ENCODE results near the gene IQGAP3.

IQGAP3 gene

DNA sequence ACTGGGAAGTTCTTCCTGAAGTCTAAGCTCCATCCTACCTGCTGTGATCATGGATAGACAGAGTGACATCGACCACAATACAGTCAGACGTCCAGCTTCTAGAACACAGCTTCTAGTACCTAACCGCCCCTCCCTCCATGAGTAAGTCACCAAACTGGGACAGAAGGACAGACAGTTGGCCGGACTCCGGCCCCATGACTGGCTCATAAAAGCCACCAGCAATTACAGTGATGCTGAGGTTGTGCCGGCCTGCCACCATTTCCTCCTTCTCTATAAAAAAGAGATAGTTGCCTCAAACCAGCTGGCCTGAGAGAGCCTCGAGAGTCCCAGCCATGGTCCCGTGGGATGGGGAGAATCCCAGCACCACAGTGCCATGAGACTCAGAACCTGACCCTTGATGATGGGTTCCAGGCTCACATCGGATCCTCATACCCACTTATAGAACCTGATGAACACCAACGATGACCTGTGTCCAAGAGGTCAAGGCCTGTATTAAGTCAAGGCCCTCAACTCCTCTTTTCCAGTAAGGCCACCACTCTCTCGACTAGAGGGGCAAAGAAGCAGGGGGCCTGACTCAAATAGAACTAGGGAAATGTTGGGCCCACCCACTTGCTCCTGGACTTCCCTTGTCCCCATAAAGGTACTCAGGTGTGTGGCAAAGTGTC lies 75.2 kb downstream of the IQGAP3 start:
- peak overlapping the region; percentile 70 for H3K27ac ChIP-seq
- TF ChIP-seq, protein P1, sequence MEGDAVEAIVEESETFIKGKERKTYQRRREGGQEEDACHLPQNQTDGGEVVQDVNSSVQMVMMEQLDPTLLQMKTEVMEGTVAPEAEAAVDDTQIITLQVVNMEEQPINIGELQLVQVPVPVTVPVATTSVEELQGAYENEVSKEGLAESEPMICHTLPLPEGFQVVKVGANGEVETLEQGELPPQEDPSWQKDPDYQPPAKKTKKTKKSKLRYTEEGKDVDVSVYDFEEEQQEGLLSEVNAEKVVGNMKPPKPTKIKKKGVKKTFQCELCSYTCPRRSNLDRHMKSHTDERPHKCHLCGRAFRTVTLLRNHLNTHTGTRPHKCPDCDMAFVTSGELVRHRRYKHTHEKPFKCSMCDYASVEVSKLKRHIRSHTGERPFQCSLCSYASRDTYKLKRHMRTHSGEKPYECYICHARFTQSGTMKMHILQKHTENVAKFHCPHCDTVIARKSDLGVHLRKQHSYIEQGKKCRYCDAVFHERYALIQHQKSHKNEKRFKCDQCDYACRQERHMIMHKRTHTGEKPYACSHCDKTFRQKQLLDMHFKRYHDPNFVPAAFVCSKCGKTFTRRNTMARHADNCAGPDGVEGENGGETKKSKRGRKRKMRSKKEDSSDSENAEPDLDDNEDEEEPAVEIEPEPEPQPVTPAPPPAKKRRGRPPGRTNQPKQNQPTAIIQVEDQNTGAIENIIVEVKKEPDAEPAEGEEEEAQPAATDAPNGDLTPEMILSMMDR (conservative IDR thresholded peaks at IDR 0.05; ENCODE audit: low read depth, low read length) = no peak
- H3K4me3 ChIP-seq (IDR thresholded peaks at IDR 0.05; ENCODE audit: insufficient read depth, low read depth, low read length) = peak overlapping the region; percentile 92
- peak overlapping the region; percentile 99 for H3K4me2 ChIP-seq
- H2AFZ ChIP-seq (ENCODE audit: low read depth) = no peak overlapping the region
- peak overlapping the region; percentile 97; the same call in 1 of the 2 replicates for H3K9ac ChIP-seq
- H3K79me2 ChIP-seq (ENCODE audit: insufficient read depth, low read depth) = peaks cover 82% of the 10 kb centered on the region
- H3K36me3 ChIP-seq (ENCODE audit: insufficient read depth) = no peaks in the 10 kb centered on the region; the same call in 1 of the 2 replicates
- no peaks in the 10 kb centered on the region for H3K27me3 ChIP-seq (ENCODE audit: insufficient read depth, low read depth)
- no peaks in the 10 kb centered on the region; the same call in 1 of the 2 replicates for H4K20me1 ChIP-seq (ENCODE audit: insufficient read depth)
- peaks cover 78% of the 10 kb centered on the region for H3K4me1 ChIP-seq (ENCODE audit: low read depth, poor library complexity, severe bottlenecking)

DNA sequence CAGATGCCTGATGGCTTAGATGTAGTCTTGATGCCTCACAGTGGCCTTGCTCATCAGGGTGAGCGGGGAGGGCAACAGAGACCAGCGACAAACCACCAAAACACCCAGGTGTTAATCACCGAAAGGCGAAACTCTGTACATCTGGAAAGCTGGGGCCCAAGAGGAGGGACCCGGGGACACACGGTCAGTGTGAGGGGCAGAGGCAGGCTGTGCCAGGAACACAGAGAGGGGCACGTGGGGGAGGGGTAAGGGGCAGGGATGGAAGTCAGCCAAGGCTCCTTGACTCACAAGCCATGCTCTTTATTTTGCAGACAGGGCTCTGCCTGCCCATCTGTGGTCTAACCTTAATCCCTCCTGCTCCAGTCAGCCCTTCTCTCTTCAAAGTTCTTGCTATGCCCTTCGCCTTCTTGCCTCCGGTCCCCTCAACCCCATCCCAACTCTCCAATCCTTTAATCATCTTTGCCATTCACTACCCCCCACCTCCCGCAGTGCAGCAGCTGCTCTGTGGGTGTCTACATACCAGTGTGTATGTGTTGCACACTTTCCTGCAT lies 76.1 kb downstream of the IQGAP3 start:
- Histone ChIP-seq H4K20me1 (ENCODE audit: insufficient read depth) (no peaks in the 10 kb centered on the region; the same call in 1 of the 2 replicates), H2AFZ (ENCODE audit: low read depth) (no peak overlapping the region), H3K27me3 (ENCODE audit: insufficient read depth, low read depth) (no peaks in the 10 kb centered on the region), H3K4me2 (peak overlapping the region; percentile 99), H3K9ac (peak overlapping the region; percentile 97; the same call in 1 of the 2 replicates), H3K4me1 (ENCODE audit: low read depth, poor library complexity, severe bottlenecking) (peaks cover 78% of the 10 kb centered on the region), H3K27ac (peak overlapping the region; percentile 70), H3K4me3 (IDR thresholded peaks at IDR 0.05; ENCODE audit: insufficient read depth, low read depth, low read length) (peak overlapping the region; percentile 92), H3K79me2 (ENCODE audit: insufficient read depth, low read depth) (peaks cover 91% of the 10 kb centered on the region), H3K36me3 (ENCODE audit: insufficient read depth) (no peaks in the 10 kb centered on the region; the same call in 1 of the 2 replicates)
- TF ChIP-seq, protein P1 (conservative IDR thresholded peaks at IDR 0.05; ENCODE audit: low read depth, low read length) = peak; percentile 14; the same call in 1 of the 2 replicates

DNA sequence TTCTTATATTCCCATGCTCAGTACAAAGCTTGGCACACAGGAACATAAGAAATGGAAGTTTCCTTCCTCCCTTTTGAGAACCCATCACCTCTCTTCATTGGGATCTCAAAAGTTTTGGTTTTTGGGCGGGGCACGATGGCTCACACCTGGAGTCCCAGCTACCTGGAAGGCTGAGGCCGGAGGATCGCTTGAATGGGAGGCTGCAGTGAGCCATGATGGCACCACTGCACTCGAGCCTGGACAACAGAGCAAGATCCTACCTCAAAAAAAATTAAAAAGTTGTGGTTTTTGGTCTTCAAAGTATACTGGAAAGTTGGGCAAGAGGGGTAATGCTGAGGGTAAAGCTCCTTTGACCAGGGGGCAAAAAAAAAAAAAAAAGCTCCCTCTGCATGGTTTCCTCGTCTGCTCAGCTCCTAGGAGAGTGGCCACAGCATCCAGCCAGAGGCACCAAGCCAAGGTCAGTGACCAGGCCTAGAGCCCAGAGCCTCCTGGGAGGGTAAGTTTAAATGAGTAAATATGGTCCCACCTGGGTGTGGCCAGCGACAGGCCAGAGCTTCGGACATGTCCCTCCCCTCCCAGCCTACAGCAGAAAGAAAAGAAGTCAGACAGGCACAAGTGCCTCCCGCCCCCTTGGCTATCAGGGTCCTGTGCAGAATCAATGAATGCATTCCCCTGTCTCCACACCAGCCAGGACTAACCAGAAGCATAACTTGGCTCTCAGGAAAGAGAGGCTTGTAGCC lies 76.8 kb downstream of the IQGAP3 start:
- TF ChIP-seq, protein P1 (conservative IDR thresholded peaks at IDR 0.05; ENCODE audit: low read depth, low read length) = no peak
- Histone ChIP-seq H3K4me1 (ENCODE audit: low read depth, poor library complexity, severe bottlenecking) (peaks cover 85% of the 10 kb centered on the region), H3K27me3 (ENCODE audit: insufficient read depth, low read depth) (no peaks in the 10 kb centered on the region), H3K79me2 (ENCODE audit: insufficient read depth, low read depth) (peaks cover 98% of the 10 kb centered on the region), H3K9ac (peak overlapping the region; percentile 19; the same call in 1 of the 2 replicates), H2AFZ (ENCODE audit: low read depth) (no peak overlapping the region), H3K36me3 (ENCODE audit: insufficient read depth) (no peaks in the 10 kb centered on the region; the same call in 1 of the 2 replicates), H3K27ac (peak overlapping the region; percentile 70), H3K4me3 (IDR thresholded peaks at IDR 0.05; ENCODE audit: insufficient read depth, low read depth, low read length) (peak overlapping the region; percentile 92), H4K20me1 (ENCODE audit: insufficient read depth) (no peaks in the 10 kb centered on the region; the same call in 1 of the 2 replicates), H3K4me2 (peak overlapping the region; percentile 99)

DNA sequence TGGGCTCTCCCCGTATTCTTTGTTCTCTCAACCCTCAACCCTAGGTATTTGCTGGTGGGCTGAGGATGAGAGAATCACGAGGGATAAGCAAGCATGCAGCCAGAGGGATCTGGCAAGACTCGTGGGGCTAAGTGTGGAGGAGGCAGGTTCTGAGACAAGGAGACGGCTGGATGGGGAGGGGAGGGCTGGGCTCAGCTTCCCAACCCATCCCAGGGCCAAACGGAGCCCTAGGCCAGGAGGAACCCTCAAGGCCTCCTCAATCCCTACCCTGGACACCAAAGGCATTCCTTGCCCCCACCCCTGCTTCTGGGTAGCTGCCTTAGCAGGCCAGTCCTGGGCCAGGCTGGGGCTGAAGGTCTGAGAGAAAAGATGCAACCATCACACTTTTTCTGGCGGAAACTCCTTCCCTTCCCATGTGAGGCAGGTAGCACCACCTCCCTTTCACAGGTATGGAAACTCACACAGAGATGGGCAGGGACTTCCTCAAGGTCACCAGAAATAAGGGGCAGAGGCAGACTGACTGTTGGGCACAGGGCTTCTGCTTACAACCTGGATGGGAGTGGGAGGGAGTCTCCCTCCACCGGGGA lies 78.0 kb downstream of the IQGAP3 start:
- H4K20me1 ChIP-seq (ENCODE audit: insufficient read depth) = no peaks in the 10 kb centered on the region; the same call in 1 of the 2 replicates
- H3K4me2 ChIP-seq = peak overlapping the region; percentile 99
- peak overlapping the region; percentile 72 for H3K4me3 ChIP-seq (IDR thresholded peaks at IDR 0.05; ENCODE audit: insufficient read depth, low read depth, low read length)
- no peaks in the 10 kb centered on the region for H3K27me3 ChIP-seq (ENCODE audit: insufficient read depth, low read depth)
- H3K36me3 ChIP-seq (ENCODE audit: insufficient read depth) = no peaks in the 10 kb centered on the region; the same call in 1 of the 2 replicates
- H3K9ac ChIP-seq = no peak overlapping the region; the same call in 1 of the 2 replicates
- H3K4me1 ChIP-seq (ENCODE audit: low read depth, poor library complexity, severe bottlenecking) = peaks cover 97% of the 10 kb centered on the region
- peaks cover 99% of the 10 kb centered on the region for H3K79me2 ChIP-seq (ENCODE audit: insufficient read depth, low read depth)
- TF ChIP-seq, protein P1 (conservative IDR thresholded peaks at IDR 0.05; ENCODE audit: low read depth, low read length) = no peak
- H3K27ac ChIP-seq = peak overlapping the region; percentile 70; the same call in 1 of the 2 replicates
- no peak overlapping the region for H2AFZ ChIP-seq (ENCODE audit: low read depth)

All from KMS-11 (cell line).